ENCODE measurements around the gene TM9SF1.

The TM9SF1 gene

GRCh38 chr14:24178399-24179178, 16.7 kb downstream of the TM9SF1 start:
- no peak for DNase-seq (ENCODE audit: low spot score)

GRCh38 chr14:24177891-24178290, 17.4 kb downstream of the TM9SF1 start:
- DNase-seq (ENCODE audit: low spot score) = no peak

- no peak for DNase-seq (ENCODE audit: low spot score)
Observed at GRCh38 chr14:24177041-24177825, 18.0 kb downstream of the TM9SF1 start.

- no peak for DNase-seq (ENCODE audit: low spot score)
Observed at GRCh38 chr14:24176599-24176998, 18.6 kb downstream of the TM9SF1 start.

GRCh38 chr14:24172871-24173281, 22.4 kb downstream of the TM9SF1 start:
- no peak for DNase-seq (ENCODE audit: low spot score)

GRCh38 chr14:24172261-24172860, 22.9 kb downstream of the TM9SF1 start:
- no peak for DNase-seq (ENCODE audit: low spot score)

GRCh38 chr14:24171422-24172260, 23.6 kb downstream of the TM9SF1 start, which contains the start of gene REC8:
REC8 (plus strand) TSS chr14:24172080; CDS start chr14:24172553, 473 bp downstream.
- DNase-seq (ENCODE audit: low spot score) = peak; percentile 98

- no peak for DNase-seq (ENCODE audit: low spot score)
Observed at GRCh38 chr14:24167469-24168114, 27.6 kb downstream of the TM9SF1 start.

- DNase-seq (ENCODE audit: low spot score) = no peak
Observed at GRCh38 chr14:24165785-24166184, 29.5 kb downstream of the TM9SF1 start.

- no peak for DNase-seq (ENCODE audit: low spot score)
Observed at GRCh38 chr14:24164518-24164991, 30.7 kb downstream of the TM9SF1 start.

GRCh38 chr14:24162093-24162492, 33.1 kb downstream of the TM9SF1 start:
- DNase-seq (ENCODE audit: low spot score) = no peak

GRCh38 chr14:24160850-24161804, 34.1 kb downstream of the TM9SF1 start, which contains the start of gene IRF9:
IRF9 (plus strand) TSS chr14:24161265; CDS start chr14:24162145, 880 bp downstream.
- peak; percentile 98 for DNase-seq (ENCODE audit: low spot score)

- DNase-seq (ENCODE audit: low spot score) = no peak
Observed at GRCh38 chr14:24160499-24160849, 34.8 kb downstream of the TM9SF1 start.

- DNase-seq (ENCODE audit: low spot score) = no peak
Observed at GRCh38 chr14:24159777-24160498, 35.3 kb downstream of the TM9SF1 start.

GRCh38 chr14:24157331-24157730, 37.9 kb downstream of the TM9SF1 start:
- no peak for DNase-seq (ENCODE audit: low spot score)

- no peak for DNase-seq (ENCODE audit: low spot score)
Observed at GRCh38 chr14:24156840-24157239, 38.4 kb downstream of the TM9SF1 start.

GRCh38 chr14:24155100-24155499, 40.1 kb downstream of the TM9SF1 start:
- DNase-seq (ENCODE audit: low spot score) = no peak

- DNase-seq (ENCODE audit: low spot score) = no peak
Observed at GRCh38 chr14:24151404-24152080, 43.7 kb downstream of the TM9SF1 start.

GRCh38 chr14:24150993-24151392, 44.2 kb downstream of the TM9SF1 start:
- no peak for DNase-seq (ENCODE audit: low spot score)

Measured in NAMALWA (cell line).